NCI-H524 (cell line): ENCODE data around the gene TIMM8A.
A peak's percentile ranks its signal among the peaks of the same experiment; 100 is the strongest.
"Not testable (repeated sequence)": the region's sequence is repeated elsewhere in the genome, so short reads cannot be mapped to it uniquely, and the experiment has no call there.

ENCODE experiments used
- DNase-seq, 2 experiments: peaks; one replicate each; lab custom pipeline; 2025; lab: John Stamatoyannopoulos, UW

Gene TIMM8A

GRCh38 chrX:101359966-101360365, 11.4 kb upstream of the TIMM8A start:
- no peak for DNase-seq

GRCh38 chrX:101357166-101357795, 8.7 kb upstream of the TIMM8A start:
- DNase-seq, result peak in 1 of 2 experiments; percentile 20

- DNase-seq, result no peak
Observed at GRCh38 chrX:101349193-101349562, 636 bp upstream of the TIMM8A start.

GRCh38 chrX:101347859-101348451, 587 bp downstream of the TIMM8A start:
- DNase-seq, result peak in 1 of 2 experiments; percentile 25

- DNase-seq, result no peak
Observed at GRCh38 chrX:101337776-101338271, 10.7 kb downstream of the TIMM8A start.

GRCh38 chrX:101334310-101334709, 14.2 kb downstream of the TIMM8A start:
- DNase-seq, result not testable (repeated sequence)

GRCh38 chrX:101326600-101326999, 21.9 kb downstream of the TIMM8A start:
- peak; percentile 1 to 63 for DNase-seq

GRCh38 chrX:101303790-101304189, 44.8 kb downstream of the TIMM8A start:
- no peak for DNase-seq
